K562 (cell line): ENCODE data around the gene CSTB. TPM values are rescaled to one million over a fixed set of nuclear protein-coding genes. Genes with fewer than 3 reads are reported as not detected.
A peak's percentile ranks its signal among the peaks of the same experiment; 100 is the strongest.

Experiments
- ATF3 ChIP-seq, 2 experiments: fragments of 450-650 bp in 1 of 2; sonication (generic) in 1 of 2; formaldehyde crosslinking in 1 of 2; IDR thresholded peaks in 1 of 2; conservative IDR thresholded peaks in 1 of 2; 2 replicates each; pipeline versions ENCODE4 v1.6.1 to v1.8.1; 2016 to 2023; ENCODE audit warnings: mild to moderate bottlenecking in 2 of 2, moderate library complexity in 2 of 2, inconsistent platforms in 1 of 2, missing genetic modification reagents in 1 of 2
- BACH1 ChIP-seq: fragments of 200-800 bp; sonication (Bioruptor generic); IDR thresholded peaks from 2 replicates; pipeline ENCODE4 v1.6.1; 2016; ENCODE audit warnings: missing genetic modification characterization, missing compliant biosample characterization
- CUX1 ChIP-seq: fragments of 200-800 bp; sonication (Bioruptor generic); IDR thresholded peaks from 2 replicates; pipeline ENCODE4 v1.6.1; 2016; ENCODE audit warnings: missing genetic modification characterization, missing compliant biosample characterization
- E2F1 ChIP-seq: sonication (generic); formaldehyde crosslinking; IDR thresholded peaks from 2 replicates; pipeline ENCODE4 v1.8.1; 2023; ENCODE audit warnings: mild to moderate bottlenecking, missing genetic modification reagents, moderate library complexity
- KDM1A ChIP-seq, 2 experiments: fragments of 450-650 bp; IDR thresholded peaks; 2 replicates each; pipeline ENCODE4 v1.6.1; 2016; ENCODE audit warnings: mild to moderate bottlenecking in 2 of 2
- MTA3 ChIP-seq: fragments of 450-650 bp; formaldehyde crosslinking; IDR thresholded peaks from 2 replicates; pipeline ENCODE4 v1.6.1; 2017; ENCODE audit warnings: mild to moderate bottlenecking, borderline replicate concordance
- RNF2 ChIP-seq: sonication (generic); IDR thresholded peaks from 2 replicates; pipeline ENCODE4 v1.6.1; 2016
- THAP12 ChIP-seq: fragments of 250-450 bp; sonication (Bioruptor Pico); IDR thresholded peaks from 2 replicates; pipeline ENCODE4 v1.9.0; 2021; ENCODE audit warnings: mild to moderate bottlenecking, inconsistent platforms
- ZNF3 ChIP-seq: fragments of 250-450 bp; sonication (Bioruptor Pico); IDR thresholded peaks from 2 replicates; pipeline ENCODE4 v1.5.0; 2021; ENCODE audit warnings: mild to moderate bottlenecking, moderate library complexity
- ZNF507 ChIP-seq: conservative IDR thresholded peaks from 2 replicates; pipeline ENCODE4 v1.6.1; 2017; ENCODE audit warnings: missing genetic modification characterization, missing compliant biosample characterization
- polyA plus RNA-seq, 8 experiments: library from polyadenylated mRNA; depleted of rRNA in 4 of 8; stranded (reverse) in 5 of 8; unstranded in 3 of 8; fragments of >200 nt; fragmentation: Nextera tagmentation in 2 of 8; fragmentation: Illumina TruSeq in 1 of 8; extraction: Ambion mirVana in 2 of 8; extraction: Trizol in 1 of 8; gene quantifications; 2 replicates each; pipeline versions ENCODE4 v1.2.1 to v1.2.3, GENCODE V29; 2011 to 2014; ENCODE audit warnings: inconsistent platforms in 1 of 8, missing spikeins in 1 of 8
- total RNA-seq, 7 experiments: library from RNA; depleted of rRNA in 6 of 7; stranded (reverse); fragments of >200 nt in 6 of 7; fragmentation: Illumina TruSeq in 2 of 7; extraction: Trizol in 2 of 7; gene quantifications; 2 replicates each; pipeline versions ENCODE4 v1.2.1 to v1.2.3, GENCODE V29; 2011 to 2021; ENCODE audit warnings: low replicate concordance in 1 of 7

Gene CSTB
- total and polyA plus RNA-seq, 9 of the 15 experiments (the other 6 are each of a cell fraction or from before 2014, with no cell fraction given), result 12.4 to 65.0 (median 31.7) TPM

- no peak for TF ChIP-seq CUX1 (CRISPR knock-in tag)
- no peak for TF ChIP-seq RNF2
- TF ChIP-seq THAP12, result no peak; the same call in 1 of the 2 replicates
- TF ChIP-seq ATF3 (IDR thresholded peaks at IDR 0.05), result no peak
- TF ChIP-seq ATF3 (CRISPR knock-in tag; conservative IDR thresholded peaks at IDR 0.05), result no peak
- TF ChIP-seq MTA3, result no peak
- peak; percentile 53; the same call in 1 of the 2 replicates for TF ChIP-seq E2F1 (CRISPR knock-in tag)
- no peak; a peak in 1 of 4 replicates for TF ChIP-seq KDM1A (IDR thresholded peaks at IDR 0.05)
- no peak for TF ChIP-seq BACH1 (tag)
- no peak for TF ChIP-seq ZNF507 (tag)
- no peak for TF ChIP-seq ZNF3
Observed at GRCh38 chr21:43810505-43811261, 34.6 kb upstream of the CSTB start (continued).
